Spleen (tissue), 11 donors: ENCODE results near the gene E2F7. TPM values are rescaled to one million over a fixed set of nuclear protein-coding genes. Genes with fewer than 3 reads are reported as not detected.

Experiments used
- DNase-seq: peaks from one replicate; pipeline ENCODE4 v3.0.0-alpha.2; 2020
- H3K27ac ChIP-seq, 8 donors: fragments of 200-600 bp; sonication (generic) in 7 of 8; 1 replicate in 4 of 8; 2 replicates in 4 of 8; pipeline versions ENCODE4 v1.5.0 to v1.8.0; 2016 to 2021; ENCODE audit warnings: inconsistent platforms in 4 of 8, mild to moderate bottlenecking in 4 of 8, moderate library complexity in 1 of 8
- H3K27me3 ChIP-seq, 7 donors: fragments of 200-600 bp; sonication (generic) in 6 of 7; replicated peaks in 1 of 7; 1 replicate in 4 of 7; 2 replicates in 3 of 7; pipeline versions ENCODE4 v1.5.0 to v1.8.0; 2016 to 2021; ENCODE audit warnings: inconsistent platforms in 3 of 7, mild to moderate bottlenecking in 1 of 7
- H3K36me3 ChIP-seq, 6 donors: fragments of 200-600 bp; sonication (generic) in 5 of 6; 1 replicate in 4 of 6; 2 replicates in 2 of 6; pipeline versions ENCODE4 v1.5.0 to v1.8.0; 2016 to 2021; ENCODE audit warnings: inconsistent platforms in 2 of 6
- H3K4me1 ChIP-seq, 6 donors: fragments of 200-600 bp; sonication (generic) in 5 of 6; 1 replicate in 3 of 6; 2 replicates in 3 of 6; pipeline versions ENCODE4 v1.5.0 to v1.8.0; 2016 to 2021; ENCODE audit warnings: inconsistent platforms in 3 of 6
- H3K4me3 ChIP-seq, 8 donors: fragments of 200-600 bp; sonication (generic) in 7 of 8; 1 replicate in 4 of 8; 2 replicates in 4 of 8; pipeline versions ENCODE4 v1.5.0 to v1.8.0; 2016 to 2021; ENCODE audit warnings: inconsistent platforms in 4 of 8, mild to moderate bottlenecking in 4 of 8, moderate library complexity in 2 of 8
- H3K9me3 ChIP-seq, 8 donors: fragments of 200-600 bp; sonication (generic) in 7 of 8; 1 replicate in 4 of 8; 2 replicates in 4 of 8; pipeline versions ENCODE4 v1.5.0 to v1.8.0; 2016 to 2021; ENCODE audit warnings: inconsistent platforms in 4 of 8
- POLR2A ChIP-seq, 3 donors: fragments of 450-650 bp; IDR thresholded peaks; one replicate each; pipeline ENCODE4 v1.5.1; 2017; ENCODE audit warnings: antibody characterized with exemption in 3 of 3, mild to moderate bottlenecking in 1 of 3
- POLR2AphosphoS5 ChIP-seq, 3 donors: sonication (generic); formaldehyde crosslinking; IDR thresholded peaks; one replicate each; pipeline ENCODE4 v1.5.1; 2017; ENCODE audit warnings: antibody characterized with exemption in 3 of 3
- WGBS, 5 donors: extraction: QIAGEN DNeasy Blood & Tissue Kit in 3 of 5; methylation state at CpG; one replicate each; pipeline versions ENCODE4 v1.1.5 to v1.1.7; 2013 to 2018; 5-methylcytosine and 5-hydroxymethylcytosine counted together
- intact Hi-C: fragments of 100-400 bp; cut with DNase I; formaldehyde crosslinking; loops from one replicate; pipeline ENCODE4 v1.15.0; 2023; ENCODE audit warnings: low total_unique reads
- polyA plus RNA-seq, 3 donors: library from polyadenylated mRNA; stranded (reverse); fragments of 200-250 nt; gene quantifications; one replicate each; pipeline ENCODE4 v1.2.1, GENCODE V29; 2013
- total RNA-seq, 7 donors: library from RNA; depleted of rRNA in 3 of 7; stranded (reverse); fragments of >200 nt in 3 of 7; fragmentation: NEBNext Ultra II Directional in 4 of 7; extraction: Animal tissue kit (Norgen Biotek cat#: 25700) in 4 of 7; gene quantifications; one replicate each; pipeline versions ENCODE4 v1.1.0 to v1.2.1, GENCODE V29; 2016 to 2021
- TF ChIP-seq, protein P1 (sequence below), 11 experiments: fragments of 200-600 bp in 7 of 11; fragments of 450-650 bp in 4 of 11; sonication (generic) in 4 of 11; IDR thresholded peaks in 8 of 11; conservative IDR thresholded peaks in 3 of 11; 1 replicate in 7 of 11; 2 replicates in 4 of 11; pipeline versions ENCODE4 v1.4.0 to v1.8.0; 2016 to 2021; ENCODE audit warnings: antibody characterized with exemption in 11 of 11, inconsistent platforms in 4 of 11, mild to moderate bottlenecking in 1 of 11
- donor health status: healthy with polysubstance abuse.
- donor health status: DM: no; HTN: no; CAD: no; lungs with moderate emphysema.
- donor health status: DM: no; HTN: no; CAD: no.
- donor health status: Bipolar disorder and iron deficiency.
- donor health status: healthy.
- donor health status: DM: no; HTN: no; CAD: no.
- donor health status: DM: yes; HTN: yes; CAD: no.

E2F7 gene
- total and polyA plus RNA-seq, 10 donors: 0.09 to 2.2 (median 0.95) TPM

DNA sequence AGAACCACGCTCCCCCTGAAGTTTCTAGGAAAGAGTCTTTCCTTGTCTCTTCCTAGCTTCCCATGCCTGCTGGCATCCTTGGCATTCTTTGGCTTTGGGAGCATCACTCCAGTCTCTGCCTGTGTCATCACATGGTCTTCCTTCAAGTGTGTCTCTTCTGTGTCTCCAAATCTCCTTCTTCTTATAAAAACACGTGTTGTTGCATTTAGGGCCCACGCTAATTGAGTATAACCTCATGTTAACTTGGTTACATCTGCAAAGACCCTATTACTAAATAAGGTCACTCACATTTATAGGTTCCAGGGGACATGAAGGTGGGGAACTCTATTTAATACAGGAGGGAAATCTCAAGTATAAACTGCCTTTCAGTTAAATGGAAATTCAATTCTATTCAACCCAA, 63.0 kb downstream of the E2F7 start:
- Histone ChIP-seq H3K4me1 (no peaks in the 10 kb centered on the region), H3K27ac (no peak overlapping the region), H3K36me3 (no peaks in the 10 kb centered on the region), H3K27me3 (peaks cover 0 to 5% (median 0%) of the 10 kb centered on the region in 7 donors), H3K4me3 (no peak overlapping the region), H3K9me3 (no peaks in the 10 kb centered on the region)
- no peak for DNase-seq
- WGBS, 5 donors: 88 to 98% (median 92%) methylated on average over 3 of the region's 3 CpGs
- TF ChIP-seq POLR2A (IDR thresholded peaks at IDR 0.05) (no peak), POLR2AphosphoS5 (IDR thresholded peaks at IDR 0.05) (no peak)
- TF ChIP-seq, protein P1, sequence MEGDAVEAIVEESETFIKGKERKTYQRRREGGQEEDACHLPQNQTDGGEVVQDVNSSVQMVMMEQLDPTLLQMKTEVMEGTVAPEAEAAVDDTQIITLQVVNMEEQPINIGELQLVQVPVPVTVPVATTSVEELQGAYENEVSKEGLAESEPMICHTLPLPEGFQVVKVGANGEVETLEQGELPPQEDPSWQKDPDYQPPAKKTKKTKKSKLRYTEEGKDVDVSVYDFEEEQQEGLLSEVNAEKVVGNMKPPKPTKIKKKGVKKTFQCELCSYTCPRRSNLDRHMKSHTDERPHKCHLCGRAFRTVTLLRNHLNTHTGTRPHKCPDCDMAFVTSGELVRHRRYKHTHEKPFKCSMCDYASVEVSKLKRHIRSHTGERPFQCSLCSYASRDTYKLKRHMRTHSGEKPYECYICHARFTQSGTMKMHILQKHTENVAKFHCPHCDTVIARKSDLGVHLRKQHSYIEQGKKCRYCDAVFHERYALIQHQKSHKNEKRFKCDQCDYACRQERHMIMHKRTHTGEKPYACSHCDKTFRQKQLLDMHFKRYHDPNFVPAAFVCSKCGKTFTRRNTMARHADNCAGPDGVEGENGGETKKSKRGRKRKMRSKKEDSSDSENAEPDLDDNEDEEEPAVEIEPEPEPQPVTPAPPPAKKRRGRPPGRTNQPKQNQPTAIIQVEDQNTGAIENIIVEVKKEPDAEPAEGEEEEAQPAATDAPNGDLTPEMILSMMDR (IDR thresholded peaks at IDR 0.05 in 8 of 11, conservative IDR thresholded peaks at IDR 0.05 in 3 of 11): no peak
- intact Hi-C loops: no loop called here

DNA sequence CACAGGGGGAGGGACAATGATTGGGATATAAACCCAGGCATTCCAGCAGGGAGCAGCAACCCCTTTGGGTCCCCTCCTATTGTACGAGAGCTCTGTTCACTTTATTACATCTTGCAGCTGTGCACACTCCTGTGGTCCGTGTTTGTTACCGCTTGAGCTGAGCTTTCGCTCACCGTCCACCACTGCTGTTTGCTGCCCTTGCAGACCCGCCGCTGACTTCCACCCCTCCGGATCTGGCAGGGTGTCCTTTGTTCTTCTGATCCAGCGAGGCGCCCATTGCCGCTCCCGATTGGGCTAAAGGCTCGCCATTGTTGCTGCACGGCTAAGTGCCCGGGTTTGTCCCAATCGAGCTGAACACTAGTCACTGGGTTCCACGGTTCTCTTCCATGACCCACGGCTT, 64.1 kb downstream of the E2F7 start:
- H3K4me1 ChIP-seq: no peaks in the 10 kb centered on the region
- no peak overlapping the region for H3K4me3 ChIP-seq
- H3K36me3 ChIP-seq: no peaks in the 10 kb centered on the region
- peak; percentile 58 for DNase-seq
- TF ChIP-seq POLR2A (IDR thresholded peaks at IDR 0.05) (no peak), POLR2AphosphoS5 (IDR thresholded peaks at IDR 0.05) (no peak)
- TF ChIP-seq, protein P1 (IDR thresholded peaks at IDR 0.05 in 8 of 11, conservative IDR thresholded peaks at IDR 0.05 in 3 of 11): no peak
- H3K9me3 ChIP-seq: no peaks in the 10 kb centered on the region
- intact Hi-C loops: no loop called here
- no peaks in the 10 kb centered on the region for H3K27me3 ChIP-seq
- H3K27ac ChIP-seq: no peak overlapping the region
- WGBS, 5 donors: 91 to 95% (median 93%) methylated on average over 18 of the region's 18 CpGs

DNA sequence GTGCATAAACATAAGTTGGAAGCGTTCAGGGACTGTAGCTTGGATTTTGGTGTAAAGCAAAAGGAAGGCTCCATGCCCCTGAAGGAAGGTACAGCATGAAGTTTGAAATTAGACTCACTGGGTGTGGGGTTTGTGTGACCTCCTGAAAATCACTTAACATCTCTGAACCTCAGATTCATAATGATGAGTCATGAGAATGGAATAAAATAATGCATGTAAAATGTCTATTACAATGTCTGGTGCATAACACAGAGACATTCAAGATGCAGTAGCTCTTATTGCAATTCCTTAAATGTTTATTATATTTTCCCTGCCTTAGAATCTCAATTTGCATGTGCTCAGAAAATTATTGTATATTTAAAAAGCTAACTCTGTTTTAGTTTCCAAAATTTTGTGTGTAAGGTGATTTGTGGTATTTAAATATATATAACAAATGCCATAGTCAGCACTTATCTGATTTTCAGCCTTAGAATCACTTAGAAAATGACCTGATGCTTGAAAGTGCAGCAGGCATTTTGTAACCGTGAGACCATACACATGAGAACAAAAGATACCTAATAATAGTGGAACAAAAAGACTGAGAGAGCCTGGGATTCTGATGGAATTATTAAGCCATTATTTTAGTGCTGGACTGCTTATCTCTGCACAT, 66.3 kb downstream of the E2F7 start:
- H3K9me3 ChIP-seq: no peaks in the 10 kb centered on the region
- TF ChIP-seq POLR2AphosphoS5 (IDR thresholded peaks at IDR 0.05) (no peak), POLR2A (IDR thresholded peaks at IDR 0.05) (no peak)
- TF ChIP-seq, protein P1 (IDR thresholded peaks at IDR 0.05 in 8 of 11, conservative IDR thresholded peaks at IDR 0.05 in 3 of 11): no peak
- 83 to 93% (median 89%) methylated on average over 2 of the region's 2 CpGs for WGBS, 5 donors
- no peaks in the 10 kb centered on the region for H3K27me3 ChIP-seq
- no peak for DNase-seq
- H3K4me1 ChIP-seq: no peaks in the 10 kb centered on the region
- intact Hi-C loops: no loop called here
- no peak overlapping the region for H3K4me3 ChIP-seq
- H3K36me3 ChIP-seq: no peaks in the 10 kb centered on the region
- H3K27ac ChIP-seq: no peak overlapping the region

DNA sequence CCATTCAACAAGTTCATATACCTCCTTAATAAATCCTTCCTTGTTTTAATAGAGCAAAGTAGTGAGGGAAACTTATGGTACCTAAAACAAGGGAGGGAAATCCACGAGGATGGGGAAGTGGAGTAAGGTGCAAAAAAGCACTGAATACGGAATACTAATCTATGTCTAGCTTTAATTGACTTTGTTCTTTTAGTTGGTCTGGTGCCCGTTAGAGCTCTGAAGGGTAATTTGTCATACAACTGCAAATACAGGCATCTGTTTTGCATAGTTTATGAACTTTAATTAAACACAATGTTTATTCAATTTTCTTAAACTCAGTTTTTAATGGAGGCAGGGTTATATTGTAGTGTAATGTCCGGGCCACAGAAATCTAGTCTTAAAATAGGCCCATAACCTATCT, 67.0 kb downstream of the E2F7 start:
- H3K27ac ChIP-seq: no peak overlapping the region

More for the DNA sequence above, 67.0 kb downstream of the E2F7 start:
- Histone ChIP-seq H3K27me3 (no peaks in the 10 kb centered on the region), H3K36me3 (no peaks in the 10 kb centered on the region), H3K9me3 (no peaks in the 10 kb centered on the region), H3K4me1 (no peaks in the 10 kb centered on the region), H3K4me3 (no peak overlapping the region)
- WGBS, 5 donors: 55 to 62% (median 58%) methylated on average over 4 of the region's 4 CpGs
- DNase-seq: no peak
- TF ChIP-seq POLR2A (IDR thresholded peaks at IDR 0.05) (no peak), POLR2AphosphoS5 (IDR thresholded peaks at IDR 0.05) (no peak)
- TF ChIP-seq, protein P1 (IDR thresholded peaks at IDR 0.05 in 8 of 11, conservative IDR thresholded peaks at IDR 0.05 in 3 of 11): no peak
- intact Hi-C loops: no loop called here
